Activated CD4-positive, CD25-positive, alpha-beta regulatory T cell treated with anti-CD3 and anti-CD28 coated beads, Interleukin-2, amount 50 U/mL, for 24 hours (primary cell): ENCODE data around the gene MYO7B.
"Not testable (repeated sequence)": the region's sequence is repeated elsewhere in the genome, so short reads cannot be mapped to it uniquely, and the experiment has no call there.

Experiments used
- ATAC-seq, 2 donors: fragments of 150-1000 bp; cut with Tn5 transposase; one replicate each; pipeline ENCODE4 v1.10.0; 2021; ENCODE audit warnings: mild to moderate bottlenecking in 1 of 2, moderate library complexity in 1 of 2

MYO7B gene

GRCh38 chr2:127552846-127553245, 17.4 kb downstream of the MYO7B start:
- no peak for ATAC-seq

- no peak for ATAC-seq
Measured at GRCh38 chr2:127558911-127559310, 23.4 kb downstream of the MYO7B start.

GRCh38 chr2:127559454-127559853, 24.0 kb downstream of the MYO7B start:
- ATAC-seq, result no peak

GRCh38 chr2:127560201-127560930, 24.9 kb downstream of the MYO7B start:
- no peak for ATAC-seq

- ATAC-seq, result no peak
Measured at GRCh38 chr2:127560931-127561280, 25.4 kb downstream of the MYO7B start.

GRCh38 chr2:127561371-127561770, 25.9 kb downstream of the MYO7B start:
- no peak for ATAC-seq

- ATAC-seq, result no peak
Measured at GRCh38 chr2:127562936-127563335, 27.5 kb downstream of the MYO7B start.

- ATAC-seq, result peak; percentile 53 to 77
Measured at GRCh38 chr2:127563458-127564428, 28.3 kb downstream of the MYO7B start.

GRCh38 chr2:127564429-127565260, 29.2 kb downstream of the MYO7B start:
- no peak for ATAC-seq

GRCh38 chr2:127565261-127566138, 30.0 kb downstream of the MYO7B start:
- no peak for ATAC-seq

- no peak for ATAC-seq
Measured at GRCh38 chr2:127566139-127566417, 30.6 kb downstream of the MYO7B start.

GRCh38 chr2:127566576-127566975, 31.1 kb downstream of the MYO7B start:
- ATAC-seq, result no peak

- ATAC-seq, result no peak
Measured at GRCh38 chr2:127567351-127567854, 31.9 kb downstream of the MYO7B start.

GRCh38 chr2:127568128-127568527, 32.6 kb downstream of the MYO7B start:
- no peak for ATAC-seq

- no peak for ATAC-seq
Measured at GRCh38 chr2:127569666-127570065, 34.2 kb downstream of the MYO7B start.

- no peak for ATAC-seq
Measured at GRCh38 chr2:127570282-127571250, 35.1 kb downstream of the MYO7B start.

- not testable (repeated sequence) for ATAC-seq
Measured at GRCh38 chr2:127572352-127572751, 36.9 kb downstream of the MYO7B start.

GRCh38 chr2:127572841-127573240, 37.4 kb downstream of the MYO7B start:
- no peak for ATAC-seq

- ATAC-seq, result no peak
Measured at GRCh38 chr2:127573298-127573697, 37.8 kb downstream of the MYO7B start.

GRCh38 chr2:127573771-127574170, 38.3 kb downstream of the MYO7B start:
- ATAC-seq, result no peak

GRCh38 chr2:127574656-127575055, 39.2 kb downstream of the MYO7B start:
- ATAC-seq, result no peak
